ENCODE data around the gene C14orf119. TPM values are rescaled to one million over a fixed set of nuclear protein-coding genes. Genes with fewer than 3 reads are reported as not detected.

The C14orf119 gene
- total RNA-seq, 1 donor from 2014 or later: 53.0 TPM

DNA sequence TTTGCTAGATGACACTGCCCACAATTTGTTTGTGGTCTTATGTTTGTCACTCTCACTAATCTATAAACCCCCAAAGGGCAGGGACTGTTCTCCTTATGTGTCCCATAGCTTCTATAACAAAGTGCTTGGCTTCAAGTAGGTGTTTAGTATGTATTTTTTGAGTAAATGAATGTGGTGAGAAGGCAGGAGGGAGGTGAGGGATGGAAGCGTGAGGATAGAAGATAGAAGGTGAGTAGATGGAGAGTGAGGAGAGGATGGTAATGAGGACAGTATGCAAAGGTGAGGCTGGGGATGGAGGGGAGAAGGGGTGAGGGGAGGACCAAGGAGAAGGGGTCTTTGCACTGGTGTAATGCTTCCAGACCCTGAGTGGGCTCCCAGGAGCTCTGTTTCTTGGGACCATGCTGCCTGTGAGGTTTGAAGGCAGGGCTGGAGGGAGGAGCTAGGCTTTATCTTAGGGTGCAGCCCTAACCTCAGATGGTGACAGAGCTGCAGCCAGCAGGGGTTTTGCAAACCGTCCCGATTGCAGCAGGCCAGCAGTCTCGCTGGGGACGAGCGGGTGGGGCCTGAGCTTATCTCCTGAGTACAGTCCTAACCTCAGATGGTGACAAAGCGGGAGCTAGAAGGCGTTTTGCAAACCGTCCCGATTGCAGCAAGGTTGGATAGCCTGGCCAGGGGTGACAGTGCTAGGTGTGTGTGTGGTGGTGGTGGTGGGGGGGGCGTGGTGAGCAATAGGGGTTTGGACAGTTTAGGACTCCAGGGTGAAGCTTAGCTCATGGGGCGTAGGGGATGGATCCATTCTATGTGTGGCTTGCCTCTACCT lies 17.3 kb downstream of the C14orf119 start:
- Mint-ChIP-seq H3K9me3 (no peaks in the 10 kb centered on the region), H3K4me1 (ENCODE audit: unreplicated experiment) (peaks cover 8% of the 10 kb centered on the region), H3K27me3 (peaks cover 11% of the 10 kb centered on the region), H3K4me3 (no peak overlapping the region), H3K36me3 (no peaks in the 10 kb centered on the region), H3K27ac (no peak overlapping the region)
- TF ChIP-seq, protein P1, sequence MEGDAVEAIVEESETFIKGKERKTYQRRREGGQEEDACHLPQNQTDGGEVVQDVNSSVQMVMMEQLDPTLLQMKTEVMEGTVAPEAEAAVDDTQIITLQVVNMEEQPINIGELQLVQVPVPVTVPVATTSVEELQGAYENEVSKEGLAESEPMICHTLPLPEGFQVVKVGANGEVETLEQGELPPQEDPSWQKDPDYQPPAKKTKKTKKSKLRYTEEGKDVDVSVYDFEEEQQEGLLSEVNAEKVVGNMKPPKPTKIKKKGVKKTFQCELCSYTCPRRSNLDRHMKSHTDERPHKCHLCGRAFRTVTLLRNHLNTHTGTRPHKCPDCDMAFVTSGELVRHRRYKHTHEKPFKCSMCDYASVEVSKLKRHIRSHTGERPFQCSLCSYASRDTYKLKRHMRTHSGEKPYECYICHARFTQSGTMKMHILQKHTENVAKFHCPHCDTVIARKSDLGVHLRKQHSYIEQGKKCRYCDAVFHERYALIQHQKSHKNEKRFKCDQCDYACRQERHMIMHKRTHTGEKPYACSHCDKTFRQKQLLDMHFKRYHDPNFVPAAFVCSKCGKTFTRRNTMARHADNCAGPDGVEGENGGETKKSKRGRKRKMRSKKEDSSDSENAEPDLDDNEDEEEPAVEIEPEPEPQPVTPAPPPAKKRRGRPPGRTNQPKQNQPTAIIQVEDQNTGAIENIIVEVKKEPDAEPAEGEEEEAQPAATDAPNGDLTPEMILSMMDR (conservative IDR thresholded peaks at IDR 0.05): no peak
- DNase-seq (ENCODE audit: extremely low spot score, unreplicated experiment): no peak

DNA sequence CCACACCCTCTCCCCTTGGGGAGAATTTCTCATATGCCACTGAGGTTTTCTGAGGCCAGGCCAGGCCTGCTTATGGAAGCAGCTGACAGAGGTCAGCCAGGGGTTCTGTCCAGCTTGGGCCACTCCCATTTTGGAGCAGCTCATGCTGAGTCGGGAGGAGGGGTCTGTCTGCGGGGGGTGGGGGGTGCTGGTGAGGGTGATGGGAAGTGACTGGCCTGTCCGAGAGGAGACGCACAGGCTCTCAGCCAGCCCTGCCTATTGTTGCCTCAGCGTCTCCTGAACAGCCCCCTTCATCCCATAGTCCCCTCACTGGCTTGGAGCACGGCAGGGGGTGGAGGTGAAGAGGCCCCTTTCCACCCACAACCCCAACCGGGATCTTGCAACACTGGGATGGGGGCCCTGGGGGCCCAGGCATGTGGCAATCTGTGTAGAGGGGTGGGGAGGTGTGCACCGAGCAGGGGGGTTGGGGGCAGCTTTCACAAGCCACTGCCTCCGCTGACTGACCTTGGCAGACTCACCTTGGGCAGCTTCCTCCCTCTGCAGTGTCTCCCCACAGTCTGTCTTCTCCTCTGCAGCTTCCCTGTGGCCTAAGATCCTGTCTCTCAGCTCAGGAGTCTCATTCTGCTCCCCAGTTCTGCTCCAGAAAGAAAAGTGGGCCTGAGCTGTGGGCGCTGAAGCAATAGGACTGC lies 18.3 kb downstream of the C14orf119 start:
- H3K27ac Mint-ChIP-seq: no peak overlapping the region

DNA sequence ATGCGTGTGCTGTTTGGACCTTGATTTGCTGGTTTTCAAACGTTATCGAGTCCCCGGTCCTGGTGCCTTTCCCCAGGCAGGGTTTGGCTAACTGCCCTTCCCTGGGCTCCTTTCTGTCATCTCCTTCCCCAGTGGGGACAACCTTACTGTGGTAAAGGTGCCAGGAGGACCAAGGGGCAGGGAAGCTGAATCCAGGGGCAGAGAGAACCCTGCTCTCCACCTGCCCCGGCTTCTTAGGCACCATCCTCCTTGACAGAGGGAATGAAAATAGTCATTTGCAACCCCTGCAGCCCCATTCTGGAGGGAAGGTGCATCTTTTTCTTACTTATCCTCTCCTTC lies 18.8 kb downstream of the C14orf119 start:
- Mint-ChIP-seq H3K27ac (no peak overlapping the region), H3K4me3 (no peak overlapping the region), H3K36me3 (no peaks in the 10 kb centered on the region), H3K27me3 (peaks cover 11% of the 10 kb centered on the region), H3K9me3 (no peaks in the 10 kb centered on the region), H3K4me1 (ENCODE audit: unreplicated experiment) (peaks cover 8% of the 10 kb centered on the region)
- TF ChIP-seq, protein P1 (conservative IDR thresholded peaks at IDR 0.05): no peak
- DNase-seq (ENCODE audit: extremely low spot score, unreplicated experiment): no peak

More for the DNA sequence above, 18.3 kb downstream of the C14orf119 start:
- peaks cover 8% of the 10 kb centered on the region for H3K4me1 Mint-ChIP-seq (ENCODE audit: unreplicated experiment)
- no peaks in the 10 kb centered on the region for H3K36me3 Mint-ChIP-seq
- H3K9me3 Mint-ChIP-seq: no peaks in the 10 kb centered on the region
- H3K4me3 Mint-ChIP-seq: no peak overlapping the region
- DNase-seq (ENCODE audit: extremely low spot score, unreplicated experiment): no peak
- TF ChIP-seq, protein P1 (conservative IDR thresholded peaks at IDR 0.05): no peak
- peaks cover 11% of the 10 kb centered on the region for H3K27me3 Mint-ChIP-seq

DNA sequence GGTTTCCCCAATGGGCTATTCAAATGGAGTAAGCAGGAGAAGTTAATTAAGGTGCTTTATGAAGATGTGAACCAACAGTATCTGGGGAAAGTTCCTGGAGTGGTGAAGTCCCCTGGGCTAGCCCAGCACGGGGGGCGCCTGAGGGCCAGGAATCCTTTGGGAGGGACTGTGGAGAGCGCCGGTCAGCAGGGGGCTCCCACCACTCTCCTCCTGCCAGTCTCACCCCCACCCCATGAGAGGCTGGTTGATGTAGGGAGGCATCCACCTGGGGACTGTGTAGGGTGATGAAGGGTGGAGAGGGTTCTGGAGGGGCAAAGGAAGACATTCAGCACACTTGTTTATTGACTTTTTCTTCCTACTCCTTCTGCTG lies 19.3 kb downstream of the C14orf119 start:
- Mint-ChIP-seq H3K27ac (no peak overlapping the region), H3K4me1 (ENCODE audit: unreplicated experiment) (peaks cover 8% of the 10 kb centered on the region), H3K4me3 (no peak overlapping the region), H3K36me3 (no peaks in the 10 kb centered on the region), H3K9me3 (no peaks in the 10 kb centered on the region), H3K27me3 (peaks cover 11% of the 10 kb centered on the region)
- TF ChIP-seq, protein P1 (conservative IDR thresholded peaks at IDR 0.05): no peak
- DNase-seq (ENCODE audit: extremely low spot score, unreplicated experiment): no peak

DNA sequence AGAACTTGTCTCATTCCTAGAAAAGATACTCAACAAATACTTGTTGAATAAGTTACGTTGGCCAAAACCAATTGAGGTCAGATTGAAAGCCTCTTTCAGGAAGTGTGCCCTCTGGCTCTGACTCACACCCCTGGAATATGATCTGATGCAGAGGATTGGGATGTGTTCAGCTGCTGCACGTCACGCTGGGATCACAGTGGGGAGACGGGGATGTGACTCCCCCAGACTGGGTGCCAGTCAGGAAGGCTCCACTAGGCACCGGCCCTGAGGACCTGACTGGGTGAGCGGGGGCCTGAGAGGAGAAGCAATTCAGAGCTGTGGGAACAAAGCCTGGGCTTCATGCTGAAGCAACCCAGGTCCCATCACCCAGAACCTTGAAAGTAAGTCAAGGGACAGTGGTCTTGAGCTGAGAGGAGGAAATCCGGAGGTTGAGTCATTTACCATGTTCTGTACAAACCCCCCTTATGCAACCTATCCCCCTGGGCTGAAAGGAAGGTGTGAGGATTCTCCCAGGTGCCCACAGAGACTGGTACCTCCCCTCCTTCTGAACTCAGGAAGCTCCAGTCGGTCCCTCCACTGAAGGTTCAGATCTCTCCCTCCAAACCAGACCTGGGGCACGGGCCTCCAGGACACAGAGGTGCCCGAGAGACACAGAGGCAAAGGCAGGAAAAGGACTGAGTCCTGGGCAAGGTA lies 19.9 kb downstream of the C14orf119 start:
- Mint-ChIP-seq H3K4me1 (ENCODE audit: unreplicated experiment) (peaks cover 8% of the 10 kb centered on the region), H3K9me3 (no peaks in the 10 kb centered on the region), H3K4me3 (no peak overlapping the region), H3K36me3 (no peaks in the 10 kb centered on the region), H3K27ac (no peak overlapping the region), H3K27me3 (peaks cover 11% of the 10 kb centered on the region)
- TF ChIP-seq, protein P1 (conservative IDR thresholded peaks at IDR 0.05): no peak
- DNase-seq (ENCODE audit: extremely low spot score, unreplicated experiment): no peak

Measured in type B pancreatic cell (in vitro differentiated cells).